Esophagus muscularis mucosa (tissue), 3 donors: ENCODE data around the gene SLCO4A1.

Source experiments
- CTCF ChIP-seq, 3 experiments: fragments of 200-600 bp in 2 of 3; fragments of 450-650 bp in 1 of 3; sonication (generic) in 2 of 3; IDR thresholded peaks; one replicate each; pipeline ENCODE4 v1.5.1; 2017 to 2019; ENCODE audit warnings: antibody characterized with exemption in 3 of 3, mild to moderate bottlenecking in 2 of 3, moderate library complexity in 1 of 3
- POLR2AphosphoS5 ChIP-seq, 2 donors: sonication (generic); formaldehyde crosslinking; IDR thresholded peaks; one replicate each; pipeline ENCODE4 v1.6.1; 2017; ENCODE audit warnings: antibody characterized with exemption in 2 of 2

- TF ChIP-seq CTCF (IDR thresholded peaks at IDR 0.05) (no peak), POLR2AphosphoS5 (IDR thresholded peaks at IDR 0.05) (no peak)
Observed at GRCh38 chr20:62609811-62610757, 32.2 kb upstream of the SLCO4A1 start.
